GM12891 (cell line): Measurements from ENCODE around the gene UBFD1.

Experiments used
- POLR2A ChIP-seq: IDR thresholded peaks from 2 replicates; pipeline ENCODE4 v1.6.1; 2011; ENCODE audit warnings: low read depth, low read length, control low read depth
- POLR2AphosphoS5 ChIP-seq: IDR thresholded peaks from 2 replicates; pipeline ENCODE4 v1.6.1; 2011; ENCODE audit warnings: low read depth, low read length, control low read depth
- POU2F2 ChIP-seq: IDR thresholded peaks from 2 replicates; pipeline ENCODE4 v1.6.1; 2011; ENCODE audit warnings: low read depth, mild to moderate bottlenecking, control low read depth, low read length, moderate library complexity
- SPI1 ChIP-seq: IDR thresholded peaks from 2 replicates; pipeline ENCODE4 v1.6.1; 2011; ENCODE audit warnings: low read depth, low read length, control low read depth
- TAF1 ChIP-seq: IDR thresholded peaks from 2 replicates; pipeline ENCODE4 v1.6.1; 2011; ENCODE audit warnings: low read depth, low read length, control low read depth

DNA sequence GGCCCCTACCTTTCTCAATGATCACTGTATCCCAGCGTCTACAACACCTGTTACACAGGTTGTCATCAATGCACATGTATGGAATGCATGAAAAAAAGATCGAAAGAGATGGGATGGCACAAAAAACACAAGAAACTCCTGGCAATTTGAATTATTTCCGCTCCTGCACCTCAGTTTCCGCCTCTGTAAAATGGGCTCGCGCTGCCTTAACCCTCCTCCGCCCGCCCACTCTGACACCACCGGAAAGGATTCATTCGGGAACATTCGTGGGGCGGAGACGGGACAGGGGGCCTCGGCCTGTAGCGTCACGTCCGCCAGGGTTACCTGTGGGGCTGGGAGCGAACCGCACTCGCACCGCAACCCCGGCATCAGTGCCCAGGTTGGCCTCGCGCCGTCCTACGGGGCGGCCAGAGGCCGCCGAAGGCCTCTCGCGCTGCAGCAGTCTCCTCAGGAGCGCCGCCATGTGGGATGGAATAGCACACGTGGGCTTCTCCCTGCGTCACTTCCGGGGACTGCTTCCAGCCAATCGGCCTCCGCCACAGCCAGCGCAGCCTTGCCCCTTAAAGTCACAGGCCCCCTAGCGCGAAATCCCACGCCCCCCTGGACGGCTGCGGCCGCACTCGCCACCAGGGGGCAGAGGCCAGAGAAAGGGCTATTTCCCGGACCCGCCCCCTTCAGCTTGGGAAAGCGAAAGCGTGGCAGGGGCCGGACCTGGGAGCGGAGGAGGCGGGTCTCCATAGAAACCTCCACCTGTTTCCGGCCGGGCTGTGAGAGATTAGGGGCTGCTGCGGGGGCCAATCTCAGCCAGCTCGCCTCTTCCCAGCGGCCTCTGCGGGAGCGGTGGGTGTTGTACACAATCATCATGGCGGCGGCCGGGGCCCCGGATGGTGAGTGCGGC lies at the start of gene UBFD1, which contains the start of gene EARS2:
- TF ChIP-seq POLR2A, result peak; percentile 88
- peak; percentile 73; the same call in 1 of the 2 replicates for TF ChIP-seq POLR2AphosphoS5
- TF ChIP-seq SPI1, result no peak
- peak; percentile 38 for TF ChIP-seq POU2F2
- TF ChIP-seq TAF1, result peak; percentile 77; the same call in 1 of the 2 replicates
